ENCODE measurements around the gene ODAD3. TPM values are rescaled to one million over a fixed set of nuclear protein-coding genes. Genes with fewer than 3 reads are reported as not detected.
A peak's percentile ranks its signal among the peaks of the same experiment; 100 is the strongest.
"Not testable (repeated sequence)": the region's sequence is repeated elsewhere in the genome, so short reads cannot be mapped to it uniquely, and the experiment has no call there.

Gene ODAD3
- total RNA-seq, 1 donor, result under 0.01 TPM

DNA sequence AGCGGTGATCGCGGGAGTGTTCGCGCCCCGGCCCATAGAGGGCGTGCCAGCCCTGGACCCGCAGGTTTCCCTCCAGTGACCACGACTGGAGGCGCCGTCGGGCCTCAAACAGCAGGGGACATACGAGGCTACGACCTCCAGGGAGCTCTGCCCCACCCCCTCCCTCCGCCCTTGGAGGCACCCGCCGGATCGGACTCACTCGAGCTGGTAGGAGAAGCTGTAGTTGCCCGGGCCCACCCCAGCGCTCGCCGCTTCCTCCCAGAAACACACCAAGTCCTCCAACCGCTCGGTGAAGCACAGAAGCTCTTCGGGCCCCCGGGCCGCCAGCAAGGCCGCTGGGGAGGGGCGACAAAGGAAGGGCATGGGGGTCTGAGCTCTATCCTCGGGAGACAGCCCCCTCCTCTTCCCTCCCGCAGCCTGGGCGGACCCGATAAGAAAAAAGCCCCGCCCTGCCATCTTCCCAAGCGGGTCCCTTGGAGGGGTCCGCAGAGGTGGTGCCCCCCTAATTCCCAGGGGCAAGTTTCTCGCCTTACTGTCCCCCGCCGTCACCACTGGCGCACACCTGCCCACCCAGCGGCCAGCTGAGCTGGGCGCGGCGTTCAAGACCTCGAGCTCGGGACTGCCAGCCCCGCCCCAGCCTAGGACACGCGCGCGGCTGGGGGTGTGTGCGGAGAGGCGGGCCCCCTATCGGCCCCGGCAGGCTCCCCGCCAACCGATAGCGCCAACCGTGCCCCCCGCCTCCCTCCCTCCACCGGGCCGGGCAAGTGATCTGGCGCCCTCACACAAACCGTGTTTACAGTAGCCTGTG, 51.8 kb downstream of the ODAD3 start:
- H3K4me1 ChIP-seq (ENCODE audit: insufficient read depth, low read length), result peaks cover 18% of the 10 kb centered on the region
- H4K20me1 ChIP-seq (ENCODE audit: insufficient read depth, low read length), result peaks cover 5% of the 10 kb centered on the region
- peak; percentile 89 for DNase-seq (ENCODE audit: insufficient read length, low spot score, missing footprints)
- H3K9me3 ChIP-seq (ENCODE audit: low read depth, low read length), result no peaks in the 10 kb centered on the region
- no peak overlapping the region for H2AFZ ChIP-seq (ENCODE audit: low read length)
- peaks cover 14% of the 10 kb centered on the region for H3K27me3 ChIP-seq (ENCODE audit: insufficient read depth, low read length)
- H3K27ac ChIP-seq (ENCODE audit: low read depth, low read length), result no peak overlapping the region
- peak overlapping the region; percentile 60 for H3K4me2 ChIP-seq (ENCODE audit: insufficient read depth, low read length)
- peaks cover 6% of the 10 kb centered on the region for H3K79me2 ChIP-seq (ENCODE audit: insufficient read depth, low read length)
- peak overlapping the region; percentile 60 for H3K4me3 ChIP-seq (ENCODE audit: insufficient read depth, low read length)
- TF ChIP-seq, protein P1, sequence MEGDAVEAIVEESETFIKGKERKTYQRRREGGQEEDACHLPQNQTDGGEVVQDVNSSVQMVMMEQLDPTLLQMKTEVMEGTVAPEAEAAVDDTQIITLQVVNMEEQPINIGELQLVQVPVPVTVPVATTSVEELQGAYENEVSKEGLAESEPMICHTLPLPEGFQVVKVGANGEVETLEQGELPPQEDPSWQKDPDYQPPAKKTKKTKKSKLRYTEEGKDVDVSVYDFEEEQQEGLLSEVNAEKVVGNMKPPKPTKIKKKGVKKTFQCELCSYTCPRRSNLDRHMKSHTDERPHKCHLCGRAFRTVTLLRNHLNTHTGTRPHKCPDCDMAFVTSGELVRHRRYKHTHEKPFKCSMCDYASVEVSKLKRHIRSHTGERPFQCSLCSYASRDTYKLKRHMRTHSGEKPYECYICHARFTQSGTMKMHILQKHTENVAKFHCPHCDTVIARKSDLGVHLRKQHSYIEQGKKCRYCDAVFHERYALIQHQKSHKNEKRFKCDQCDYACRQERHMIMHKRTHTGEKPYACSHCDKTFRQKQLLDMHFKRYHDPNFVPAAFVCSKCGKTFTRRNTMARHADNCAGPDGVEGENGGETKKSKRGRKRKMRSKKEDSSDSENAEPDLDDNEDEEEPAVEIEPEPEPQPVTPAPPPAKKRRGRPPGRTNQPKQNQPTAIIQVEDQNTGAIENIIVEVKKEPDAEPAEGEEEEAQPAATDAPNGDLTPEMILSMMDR (IDR thresholded peaks at IDR 0.05; ENCODE audit: extremely low read depth, low read depth, low read length), result peak; percentile 59
- H3K36me3 ChIP-seq (ENCODE audit: insufficient read depth, low read length), result no peaks in the 10 kb centered on the region

DNA sequence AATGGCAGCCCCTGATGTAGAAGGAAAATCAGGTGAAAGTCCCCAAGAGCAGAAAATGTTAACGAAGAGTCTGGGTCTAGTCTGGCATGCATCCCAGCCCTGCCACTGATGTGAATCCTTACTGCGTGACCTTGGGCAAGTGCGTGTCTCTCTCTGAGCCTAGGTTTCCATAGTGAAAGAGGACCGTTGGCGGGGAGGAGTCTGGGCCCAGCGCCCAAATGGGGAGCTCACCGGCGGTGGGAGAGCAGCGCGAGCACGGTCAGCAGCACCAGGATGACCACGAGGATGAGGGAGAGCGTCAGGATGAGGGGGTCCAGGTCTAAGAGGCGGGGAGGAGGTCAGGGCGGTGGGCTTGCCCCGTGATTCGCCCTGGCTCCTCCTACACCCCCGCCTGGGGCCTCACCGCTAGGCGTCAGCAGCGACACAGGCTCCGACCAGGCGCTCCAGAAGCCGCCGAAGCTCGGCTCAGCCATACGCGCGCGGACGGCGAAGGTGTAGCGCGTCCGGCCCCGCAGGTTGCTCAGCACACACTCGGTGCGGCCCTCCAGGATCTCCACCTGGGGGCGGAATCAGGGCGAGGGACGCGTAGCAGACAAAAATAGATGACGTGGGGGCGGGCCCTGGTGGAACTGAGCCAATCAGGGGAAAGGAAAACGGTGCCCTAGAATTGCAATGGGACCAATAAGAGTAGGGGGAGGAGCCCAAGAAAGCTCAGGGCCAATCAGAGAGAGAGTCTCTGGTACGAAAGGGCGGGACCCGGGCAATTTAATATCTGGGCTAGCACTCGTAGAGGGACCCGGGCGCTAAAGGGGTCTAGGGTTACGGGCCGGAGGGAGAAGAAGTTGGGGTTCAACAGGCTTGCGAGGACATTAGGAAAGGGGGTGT, 54.0 kb downstream of the ODAD3 start:
- no peaks in the 10 kb centered on the region for H3K9me3 ChIP-seq (ENCODE audit: low read depth, low read length)
- peak overlapping the region; percentile 98 for H2AFZ ChIP-seq (ENCODE audit: low read length)
- peaks cover 6% of the 10 kb centered on the region for H3K79me2 ChIP-seq (ENCODE audit: insufficient read depth, low read length)
- H4K20me1 ChIP-seq (ENCODE audit: insufficient read depth, low read length), result peaks cover 10% of the 10 kb centered on the region
- peak overlapping the region; percentile 83 for H3K4me2 ChIP-seq (ENCODE audit: insufficient read depth, low read length)
- peaks cover 2% of the 10 kb centered on the region for H3K36me3 ChIP-seq (ENCODE audit: insufficient read depth, low read length)
- TF ChIP-seq, protein P1 (IDR thresholded peaks at IDR 0.05; ENCODE audit: extremely low read depth, low read depth, low read length), result peak; percentile 61
- H3K27ac ChIP-seq (ENCODE audit: low read depth, low read length), result peak overlapping the region; percentile 82
- peak; percentile 100 for DNase-seq (ENCODE audit: insufficient read length, low spot score, missing footprints)
- peak overlapping the region; percentile 90 for H3K4me3 ChIP-seq (ENCODE audit: insufficient read depth, low read length)
- peaks cover 34% of the 10 kb centered on the region for H3K4me1 ChIP-seq (ENCODE audit: insufficient read depth, low read length)
- H3K27me3 ChIP-seq (ENCODE audit: insufficient read depth, low read length), result peaks cover 14% of the 10 kb centered on the region

DNA sequence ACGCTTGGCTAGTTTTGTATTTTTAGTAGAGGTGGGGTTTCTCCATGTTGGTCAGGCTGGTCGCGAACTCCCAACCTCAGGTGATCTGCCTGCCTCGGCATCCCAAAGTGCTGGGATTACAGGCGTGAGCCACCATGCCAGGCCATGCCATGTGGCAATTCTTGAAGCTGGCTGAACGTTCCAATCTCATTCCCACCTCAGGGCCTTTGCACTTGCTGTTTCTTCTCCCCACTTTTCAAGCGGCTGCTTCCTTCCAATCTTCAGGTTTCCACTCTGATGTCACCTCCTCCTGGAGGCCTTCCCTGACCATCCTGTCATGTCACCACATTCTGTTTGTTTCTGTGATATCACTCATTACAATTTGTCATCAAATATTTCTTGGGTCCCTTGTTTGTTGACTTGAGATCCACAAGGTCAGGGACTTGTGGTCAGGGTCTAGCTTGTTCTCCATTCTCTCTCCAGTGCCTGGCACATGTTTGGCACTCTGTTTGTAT, 55.0 kb downstream of the ODAD3 start:
- Histone ChIP-seq H3K36me3 (ENCODE audit: insufficient read depth, low read length) (peaks cover 3% of the 10 kb centered on the region), H3K79me2 (ENCODE audit: insufficient read depth, low read length) (peaks cover 10% of the 10 kb centered on the region), H3K9me3 (ENCODE audit: low read depth, low read length) (no peaks in the 10 kb centered on the region), H3K4me3 (ENCODE audit: insufficient read depth, low read length) (no peak overlapping the region), H2AFZ (ENCODE audit: low read length) (no peak overlapping the region), H3K27ac (ENCODE audit: low read depth, low read length) (no peak overlapping the region), H3K4me1 (ENCODE audit: insufficient read depth, low read length) (peaks cover 43% of the 10 kb centered on the region), H3K27me3 (ENCODE audit: insufficient read depth, low read length) (peaks cover 14% of the 10 kb centered on the region), H3K4me2 (ENCODE audit: insufficient read depth, low read length) (peak overlapping the region; percentile 83), H4K20me1 (ENCODE audit: insufficient read depth, low read length) (peaks cover 10% of the 10 kb centered on the region)
- TF ChIP-seq, protein P1 (IDR thresholded peaks at IDR 0.05; ENCODE audit: extremely low read depth, low read depth, low read length), result no peak
- peak; percentile 27 for DNase-seq (ENCODE audit: insufficient read length, low spot score, missing footprints)

DNA sequence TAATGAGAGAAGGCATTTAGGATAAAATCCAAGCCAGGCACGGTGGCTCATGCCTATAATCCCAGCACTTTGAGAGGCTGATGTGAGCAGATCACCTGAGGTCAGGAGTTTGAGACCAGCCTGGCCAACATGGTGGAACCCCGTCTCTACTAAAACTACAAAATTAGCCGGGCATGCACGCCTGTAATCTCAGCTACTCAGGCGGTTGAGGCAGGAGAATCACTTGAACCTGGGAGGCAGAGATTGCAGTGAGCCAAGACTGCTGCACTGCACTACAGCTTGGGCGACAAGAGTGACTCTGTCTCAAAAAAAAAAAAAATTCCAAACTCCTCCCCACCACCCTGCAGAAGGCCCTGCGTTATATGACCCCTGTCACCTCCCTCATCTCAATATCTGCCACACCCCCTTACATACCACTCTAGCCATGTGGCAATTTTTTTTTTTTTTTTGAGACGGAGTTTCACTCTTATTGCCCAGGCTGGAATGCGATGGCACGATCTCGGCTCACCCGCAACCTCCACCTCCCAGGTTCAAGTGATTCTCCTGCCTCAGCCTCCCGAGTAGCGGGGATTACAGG, 55.6 kb downstream of the ODAD3 start:
- not testable (repeated sequence) for DNase-seq (ENCODE audit: insufficient read length, low spot score, missing footprints); H3K4me2 ChIP-seq (ENCODE audit: insufficient read depth, low read length); H2AFZ ChIP-seq (ENCODE audit: low read length); H3K79me2 ChIP-seq (ENCODE audit: insufficient read depth, low read length); H3K4me3 ChIP-seq (ENCODE audit: insufficient read depth, low read length); H3K27ac ChIP-seq (ENCODE audit: low read depth, low read length); H3K9me3 ChIP-seq (ENCODE audit: low read depth, low read length); H3K36me3 ChIP-seq (ENCODE audit: insufficient read depth, low read length)
- peaks cover 10% of the 10 kb centered on the region for H4K20me1 ChIP-seq (ENCODE audit: insufficient read depth, low read length)
- peaks cover 44% of the 10 kb centered on the region for H3K4me1 ChIP-seq (ENCODE audit: insufficient read depth, low read length)
- peaks cover 14% of the 10 kb centered on the region for H3K27me3 ChIP-seq (ENCODE audit: insufficient read depth, low read length)
